ENCODE measurements around the gene CORO1C. TPM values are rescaled to one million over a fixed set of nuclear protein-coding genes. Genes with fewer than 3 reads are reported as not detected.

The CORO1C gene
- total RNA-seq, 1 donor from 2014 or later = 171 TPM

DNA sequence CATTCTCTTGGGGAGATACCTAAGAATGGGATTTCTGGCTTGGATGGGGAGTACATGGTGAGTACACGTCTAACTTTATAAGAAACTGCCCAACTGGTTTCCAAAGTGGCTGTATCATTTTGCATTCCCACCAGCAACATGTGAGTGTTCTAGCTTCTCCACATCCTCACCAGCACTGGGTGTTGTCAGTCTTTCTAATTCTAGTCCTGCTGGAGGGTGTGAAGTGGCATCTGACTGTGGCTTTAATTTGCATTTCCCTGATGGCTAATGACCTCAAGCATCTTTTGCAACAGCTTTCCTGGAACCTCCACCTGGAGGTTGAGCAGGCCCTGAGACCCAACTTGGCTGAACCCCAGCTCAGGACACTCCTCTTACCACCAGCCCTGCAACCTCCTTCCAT, 115.4 kb downstream of the CORO1C start:
- H3K36me3 Mint-ChIP-seq (ENCODE audit: low read depth) = no peaks in the 10 kb centered on the region

DNA sequence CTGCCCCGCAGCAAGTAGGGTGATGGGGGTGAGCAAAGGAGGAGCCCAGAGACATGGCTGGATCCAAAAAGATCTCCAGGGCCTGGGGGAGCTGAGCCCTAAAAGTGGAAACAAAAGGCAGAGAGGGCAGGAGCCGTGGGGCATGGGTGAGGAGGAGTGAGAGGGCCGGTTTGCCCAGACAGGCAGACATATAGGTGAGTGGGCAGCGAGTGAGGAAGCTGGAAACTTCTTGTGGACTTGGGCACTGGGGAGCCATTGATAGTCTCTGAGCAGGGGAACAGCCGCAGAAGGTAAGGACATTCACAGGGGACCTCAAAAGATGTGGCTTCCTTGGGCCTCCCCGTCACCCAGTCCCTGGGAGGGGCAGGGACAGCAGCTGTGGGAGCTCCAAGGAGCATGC, 116.7 kb downstream of the CORO1C start:
- Mint-ChIP-seq H3K4me1 (peaks cover 7% of the 10 kb centered on the region), H3K9me3 (peaks cover 3% of the 10 kb centered on the region), H3K27me3 (ENCODE audit: low read depth) (peaks cover 4% of the 10 kb centered on the region), H3K4me3 (no peak overlapping the region), H3K27ac (ENCODE audit: unreplicated experiment) (no peak overlapping the region), H3K36me3 (ENCODE audit: low read depth) (no peaks in the 10 kb centered on the region)
- no peak for DNase-seq (ENCODE audit: low read depth, low spot score)
- TF ChIP-seq, protein P1, sequence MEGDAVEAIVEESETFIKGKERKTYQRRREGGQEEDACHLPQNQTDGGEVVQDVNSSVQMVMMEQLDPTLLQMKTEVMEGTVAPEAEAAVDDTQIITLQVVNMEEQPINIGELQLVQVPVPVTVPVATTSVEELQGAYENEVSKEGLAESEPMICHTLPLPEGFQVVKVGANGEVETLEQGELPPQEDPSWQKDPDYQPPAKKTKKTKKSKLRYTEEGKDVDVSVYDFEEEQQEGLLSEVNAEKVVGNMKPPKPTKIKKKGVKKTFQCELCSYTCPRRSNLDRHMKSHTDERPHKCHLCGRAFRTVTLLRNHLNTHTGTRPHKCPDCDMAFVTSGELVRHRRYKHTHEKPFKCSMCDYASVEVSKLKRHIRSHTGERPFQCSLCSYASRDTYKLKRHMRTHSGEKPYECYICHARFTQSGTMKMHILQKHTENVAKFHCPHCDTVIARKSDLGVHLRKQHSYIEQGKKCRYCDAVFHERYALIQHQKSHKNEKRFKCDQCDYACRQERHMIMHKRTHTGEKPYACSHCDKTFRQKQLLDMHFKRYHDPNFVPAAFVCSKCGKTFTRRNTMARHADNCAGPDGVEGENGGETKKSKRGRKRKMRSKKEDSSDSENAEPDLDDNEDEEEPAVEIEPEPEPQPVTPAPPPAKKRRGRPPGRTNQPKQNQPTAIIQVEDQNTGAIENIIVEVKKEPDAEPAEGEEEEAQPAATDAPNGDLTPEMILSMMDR (conservative IDR thresholded peaks at IDR 0.05) = no peak

More for the DNA sequence above, 115.4 kb downstream of the CORO1C start:
- peaks cover 4% of the 10 kb centered on the region for H3K27me3 Mint-ChIP-seq (ENCODE audit: low read depth)
- H3K9me3 Mint-ChIP-seq = peaks cover 3% of the 10 kb centered on the region
- TF ChIP-seq, protein P1 (conservative IDR thresholded peaks at IDR 0.05) = no peak
- no peak overlapping the region for H3K4me3 Mint-ChIP-seq
- DNase-seq (ENCODE audit: low read depth, low spot score) = no peak
- peak overlapping the region; percentile 89 for H3K27ac Mint-ChIP-seq (ENCODE audit: unreplicated experiment)
- H3K4me1 Mint-ChIP-seq = peaks cover 7% of the 10 kb centered on the region

- Mint-ChIP-seq H3K9me3 (peaks cover 3% of the 10 kb centered on the region), H3K4me1 (peaks cover 7% of the 10 kb centered on the region), H3K4me3 (no peak overlapping the region), H3K27ac (ENCODE audit: unreplicated experiment) (no peak overlapping the region), H3K36me3 (ENCODE audit: low read depth) (no peaks in the 10 kb centered on the region), H3K27me3 (ENCODE audit: low read depth) (peaks cover 4% of the 10 kb centered on the region)
- DNase-seq (ENCODE audit: low read depth, low spot score) = no peak
- TF ChIP-seq, protein P1 (conservative IDR thresholded peaks at IDR 0.05) = no peak
These were observed 117.3 kb downstream of the CORO1C start for GRCh38 chr12:108614041-108614440.

DNA sequence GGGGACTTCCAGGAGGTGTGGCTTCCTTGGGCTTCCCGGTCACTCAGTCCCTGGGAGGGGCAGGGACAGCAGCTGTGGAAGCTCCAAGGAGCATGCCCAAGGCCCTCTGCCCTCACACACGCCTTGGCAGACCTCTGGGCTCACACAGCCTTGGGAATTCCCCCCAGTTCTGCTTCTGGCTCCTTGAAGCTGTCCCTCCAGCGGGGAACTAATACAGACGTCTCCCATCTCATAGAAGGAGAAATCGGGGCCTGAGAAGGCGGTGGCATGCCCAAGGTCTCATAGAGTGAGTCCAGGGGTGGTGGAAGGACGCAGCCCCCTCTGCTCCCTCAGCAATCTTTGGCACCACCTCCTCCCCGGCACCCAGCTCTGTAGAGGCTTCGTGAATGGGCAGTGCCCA, 117.8 kb downstream of the CORO1C start:
- H3K36me3 Mint-ChIP-seq (ENCODE audit: low read depth) = no peaks in the 10 kb centered on the region
- TF ChIP-seq, protein P1 (conservative IDR thresholded peaks at IDR 0.05) = no peak
- H3K27me3 Mint-ChIP-seq (ENCODE audit: low read depth) = peaks cover 2% of the 10 kb centered on the region
- H3K27ac Mint-ChIP-seq (ENCODE audit: unreplicated experiment) = no peak overlapping the region
- no peak for DNase-seq (ENCODE audit: low read depth, low spot score)
- peaks cover 7% of the 10 kb centered on the region for H3K4me1 Mint-ChIP-seq
- peaks cover 3% of the 10 kb centered on the region for H3K9me3 Mint-ChIP-seq
- no peak overlapping the region for H3K4me3 Mint-ChIP-seq

DNA sequence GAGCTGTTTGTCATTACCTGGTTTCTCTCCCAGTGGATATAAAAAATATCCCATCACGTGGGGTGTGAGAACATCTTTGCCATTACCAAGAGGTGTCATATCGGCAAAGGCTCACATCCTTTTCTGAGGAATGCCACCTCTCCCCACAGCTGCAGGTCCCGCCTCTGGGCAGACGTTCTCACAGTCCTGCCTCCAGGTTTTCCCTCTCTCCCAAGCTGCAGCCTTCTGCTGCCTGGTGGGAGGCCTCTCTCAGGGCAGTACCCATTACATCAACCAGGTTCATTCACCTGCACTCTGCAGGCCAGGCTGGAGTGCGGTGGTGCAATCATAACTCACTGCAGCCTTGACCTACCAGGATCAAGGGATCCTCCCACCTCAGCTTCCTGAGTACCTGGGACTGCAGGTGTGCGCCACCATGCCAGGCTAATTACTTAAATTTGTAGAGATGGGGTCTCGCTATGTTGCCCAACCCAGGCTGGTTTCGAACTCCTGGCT, 118.5 kb downstream of the CORO1C start:
- Mint-ChIP-seq H3K36me3 (ENCODE audit: low read depth) (no peaks in the 10 kb centered on the region), H3K27ac (ENCODE audit: unreplicated experiment) (no peak overlapping the region), H3K4me1 (peaks cover 7% of the 10 kb centered on the region), H3K27me3 (ENCODE audit: low read depth) (no peaks in the 10 kb centered on the region), H3K9me3 (peaks cover 3% of the 10 kb centered on the region), H3K4me3 (no peak overlapping the region)
- TF ChIP-seq, protein P1 (conservative IDR thresholded peaks at IDR 0.05) = no peak
- DNase-seq (ENCODE audit: low read depth, low spot score) = no peak

Measured in neural crest cell (in vitro differentiated cells).